PC-9 (cell line): ENCODE measurements around the gene TBL1Y. TPM values are rescaled to one million over a fixed set of nuclear protein-coding genes. Genes with fewer than 3 reads are reported as not detected.

ENCODE experiments used
- BruUV-seq: library from RNA; stranded (reverse); fragments of 400-500 nt; replicated peaks from 2 replicates; lab custom pipeline; 2021; lab: Mats Ljungman, UMichigan
- CTCF ChIA-PET: fragments of 300-600 bp; sonication (Branson Sonifier 250); formaldehyde crosslinking; loops from one replicate; lab custom pipeline; 2022; ENCODE audit warnings: antibody characterized with exemption; lab: Charles Lee
- POLR2A ChIA-PET: fragments of 300-600 bp; sonication (Branson Sonifier 250); formaldehyde crosslinking; loops from one replicate; lab custom pipeline; 2022; ENCODE audit warnings: antibody characterized with exemption; ENCODE audit not compliant: unreplicated experiment; lab: Charles Lee
- DNase-seq, 2 experiments: peaks; one replicate each; pipeline versions ENCODE4 v3.0.0 to v3.0.0-alpha.2; 2015 to 2022; ENCODE audit warnings: mixed read lengths in 1 of 2
- H2AFZ ChIP-seq: fragments of 200-600 bp; sonication (generic); 2 replicates; pipeline ENCODE4 v1.8.1; 2017; ENCODE audit warnings: antibody characterized with exemption
- H3F3A ChIP-seq: fragments of 200-600 bp; sonication (generic); 2 replicates; pipeline ENCODE4 v1.8.1; 2017; ENCODE audit warnings: antibody characterized with exemption, mild to moderate bottlenecking, low read depth; ENCODE audit not compliant: insufficient read depth
- H3K27ac ChIP-seq: fragments of 200-600 bp; sonication (generic); 2 replicates; pipeline ENCODE4 v1.6.1; 2016; ENCODE audit warnings: mixed run types
- H3K27me3 ChIP-seq: fragments of 200-600 bp; sonication (generic); 2 replicates; pipeline ENCODE4 v1.6.1; 2016; ENCODE audit warnings: low read depth, mixed run types; ENCODE audit not compliant: insufficient read depth
- H3K36me3 ChIP-seq: fragments of 200-600 bp; sonication (generic); 2 replicates; pipeline ENCODE4 v1.6.1; 2016; ENCODE audit warnings: low read depth, mixed run types
- H3K4me1 ChIP-seq: fragments of 200-600 bp; sonication (generic); replicated peaks from 2 replicates; pipeline ENCODE4 v1.6.1; 2016; ENCODE audit warnings: mixed run types; ENCODE audit not compliant: insufficient read depth
- H3K4me2 ChIP-seq: fragments of 200-600 bp; sonication (generic); 2 replicates; pipeline ENCODE4 v1.6.1; 2017; ENCODE audit warnings: mixed run types
- H3K4me3 ChIP-seq: fragments of 200-600 bp; sonication (generic); 2 replicates; pipeline ENCODE4 v1.6.1; 2016; ENCODE audit warnings: mixed run types
- H3K79me2 ChIP-seq: fragments of 200-600 bp; sonication (generic); 2 replicates; pipeline ENCODE4 v1.6.1; 2017; ENCODE audit warnings: low read depth, mixed run types
- H3K9me2 ChIP-seq: fragments of 200-600 bp; sonication (generic); 2 replicates; pipeline ENCODE4 v1.8.1; 2017; ENCODE audit warnings: mild to moderate bottlenecking; ENCODE audit not compliant: insufficient read depth
- H3K9me3 ChIP-seq: fragments of 200-600 bp; sonication (generic); 2 replicates; pipeline ENCODE4 v1.8.1; 2016; ENCODE audit warnings: low read depth; ENCODE audit not compliant: insufficient read depth
- H4K20me1 ChIP-seq: fragments of 200-600 bp; sonication (generic); 2 replicates; pipeline ENCODE4 v1.8.1; 2017; ENCODE audit not compliant: insufficient read depth
- EZH2 ChIP-seq: fragments of 200-600 bp; sonication (generic); IDR thresholded peaks from 2 replicates; pipeline ENCODE4 v1.8.0; 2017; ENCODE audit warnings: antibody characterized with exemption, low read depth
- intact Hi-C: fragments of 100-400 bp; cut with micrococcal nuclease; formaldehyde crosslinking; loops from one replicate; pipeline ENCODE4 v1.10.0; 2022; ENCODE audit not compliant: unreplicated experiment
- total RNA-seq: library from RNA; stranded (reverse); gene quantifications from 2 replicates; pipeline ENCODE4 v1.2.3, GENCODE V29; 2021
- TF ChIP-seq, protein P1 (sequence below): fragments of 200-600 bp; sonication (generic); conservative IDR thresholded peaks from 2 replicates; pipeline ENCODE4 v1.6.1; 2017; ENCODE audit warnings: mixed run types, antibody characterized with exemption, mild to moderate bottlenecking, moderate library complexity

TBL1Y gene
- total RNA-seq, 1 experiment from 2014 or later: not detected

DNA sequence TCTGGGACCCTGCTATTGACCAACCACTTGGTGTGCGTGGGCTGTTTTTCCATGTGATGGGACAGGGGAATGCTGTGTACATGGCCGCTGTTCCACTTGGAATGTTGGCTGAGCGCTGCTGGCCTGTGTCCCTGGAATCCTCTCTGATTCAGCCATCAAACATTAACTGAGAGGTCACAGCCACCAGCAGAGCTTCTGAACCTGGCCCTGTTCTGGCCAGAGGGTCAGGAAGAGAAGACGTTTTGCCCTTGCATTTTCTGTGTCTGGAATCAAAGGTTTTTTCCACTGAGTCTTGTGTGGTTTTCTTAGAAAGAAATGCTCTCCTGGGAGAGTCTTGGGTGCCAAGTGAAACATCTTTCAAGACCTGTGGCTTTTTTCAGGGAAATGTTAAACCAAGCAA, 85.5 kb downstream of the TBL1Y start:
- CTCF ChIA-PET: no interaction called here
- Histone ChIP-seq H3F3A (no peaks in the 10 kb centered on the region), H3K36me3 (no peaks in the 10 kb centered on the region), H3K4me3 (no peak overlapping the region), H3K27ac (no peak overlapping the region), H2AFZ (no peak overlapping the region), H3K27me3 (no peaks in the 10 kb centered on the region), H3K79me2 (no peaks in the 10 kb centered on the region), H3K4me1 (no peaks in the 10 kb centered on the region), H3K9me2 (no peaks in the 10 kb centered on the region), H3K4me2 (no peak overlapping the region), H3K9me3 (no peaks in the 10 kb centered on the region), H4K20me1 (no peaks in the 10 kb centered on the region)
- BruUV-seq: no TSS peak
- no peak for DNase-seq
- intact Hi-C loops: no loop called here
- TF ChIP-seq, protein P1, sequence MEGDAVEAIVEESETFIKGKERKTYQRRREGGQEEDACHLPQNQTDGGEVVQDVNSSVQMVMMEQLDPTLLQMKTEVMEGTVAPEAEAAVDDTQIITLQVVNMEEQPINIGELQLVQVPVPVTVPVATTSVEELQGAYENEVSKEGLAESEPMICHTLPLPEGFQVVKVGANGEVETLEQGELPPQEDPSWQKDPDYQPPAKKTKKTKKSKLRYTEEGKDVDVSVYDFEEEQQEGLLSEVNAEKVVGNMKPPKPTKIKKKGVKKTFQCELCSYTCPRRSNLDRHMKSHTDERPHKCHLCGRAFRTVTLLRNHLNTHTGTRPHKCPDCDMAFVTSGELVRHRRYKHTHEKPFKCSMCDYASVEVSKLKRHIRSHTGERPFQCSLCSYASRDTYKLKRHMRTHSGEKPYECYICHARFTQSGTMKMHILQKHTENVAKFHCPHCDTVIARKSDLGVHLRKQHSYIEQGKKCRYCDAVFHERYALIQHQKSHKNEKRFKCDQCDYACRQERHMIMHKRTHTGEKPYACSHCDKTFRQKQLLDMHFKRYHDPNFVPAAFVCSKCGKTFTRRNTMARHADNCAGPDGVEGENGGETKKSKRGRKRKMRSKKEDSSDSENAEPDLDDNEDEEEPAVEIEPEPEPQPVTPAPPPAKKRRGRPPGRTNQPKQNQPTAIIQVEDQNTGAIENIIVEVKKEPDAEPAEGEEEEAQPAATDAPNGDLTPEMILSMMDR: no peak
- TF ChIP-seq EZH2: no peak
- POLR2A ChIA-PET: no interaction called here

DNA sequence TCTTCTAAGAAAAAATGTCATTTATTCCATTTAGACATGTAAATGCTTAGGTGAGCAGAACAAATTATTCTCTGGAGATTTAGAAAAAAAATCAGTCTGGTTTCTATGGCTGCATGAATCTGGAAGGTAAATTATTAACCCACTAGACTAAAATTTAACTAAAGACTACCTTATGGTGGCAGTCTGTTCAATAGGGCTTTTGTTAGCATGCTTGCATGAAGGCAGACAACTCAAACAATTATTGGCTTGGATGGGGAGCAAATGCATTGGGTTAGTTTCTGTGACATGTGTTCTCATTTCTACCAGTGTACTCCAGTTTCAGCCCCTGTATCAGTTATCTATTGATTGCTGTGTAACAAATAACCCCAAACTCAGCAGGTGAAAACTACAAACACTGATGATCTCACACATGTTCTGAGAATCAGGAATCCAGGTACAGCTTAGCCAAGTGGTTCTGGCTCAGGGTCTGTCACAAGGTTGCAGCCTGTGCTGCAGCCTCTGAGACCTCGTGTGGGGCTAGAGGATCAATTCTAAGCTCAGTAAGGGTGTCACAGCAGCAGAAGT, 87.1 kb downstream of the TBL1Y start:
- H3K9me3 ChIP-seq: no peaks in the 10 kb centered on the region
- no peak overlapping the region for H2AFZ ChIP-seq
- H3K9me2 ChIP-seq: no peaks in the 10 kb centered on the region
- H3K4me3 ChIP-seq: no peak overlapping the region
- ChIA-PET CTCF (no interaction called here), POLR2A (no interaction called here)
- H3K4me2 ChIP-seq: no peak overlapping the region
- no TSS peak for BruUV-seq
- no peaks in the 10 kb centered on the region for H3K36me3 ChIP-seq
- no peaks in the 10 kb centered on the region for H4K20me1 ChIP-seq
- no peak for DNase-seq
- H3K79me2 ChIP-seq: no peaks in the 10 kb centered on the region
- no peaks in the 10 kb centered on the region for H3F3A ChIP-seq
- TF ChIP-seq, protein P1: no peak
- no peak for TF ChIP-seq EZH2
- H3K27ac ChIP-seq: no peak overlapping the region
- intact Hi-C loops: no loop called here
- no peaks in the 10 kb centered on the region for H3K27me3 ChIP-seq
- no peaks in the 10 kb centered on the region for H3K4me1 ChIP-seq

DNA sequence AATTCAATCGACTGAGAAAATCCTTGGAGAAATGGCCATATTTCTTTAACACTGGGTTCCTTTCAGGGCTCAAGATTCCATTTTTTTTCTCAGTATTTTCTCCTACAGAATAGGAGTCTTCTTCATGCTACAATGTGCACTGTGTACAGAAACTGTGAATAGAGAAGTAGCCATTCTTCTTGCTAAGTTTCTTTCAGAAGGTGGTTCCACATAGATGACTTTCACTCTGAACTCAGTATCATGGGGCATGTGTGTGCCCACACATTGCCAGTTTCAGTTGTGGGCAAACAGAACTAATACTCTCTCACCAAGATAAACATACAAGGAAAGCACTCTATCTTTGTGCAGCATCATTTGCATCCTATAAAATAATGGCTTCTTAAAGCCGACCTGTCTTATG, 89.4 kb downstream of the TBL1Y start:
- no peak overlapping the region for H2AFZ ChIP-seq
- H3K36me3 ChIP-seq: no peaks in the 10 kb centered on the region
- no peaks in the 10 kb centered on the region for H3K79me2 ChIP-seq
- H4K20me1 ChIP-seq: no peaks in the 10 kb centered on the region
- ChIA-PET CTCF (no interaction called here), POLR2A (no interaction called here)
- H3K27me3 ChIP-seq: no peaks in the 10 kb centered on the region
- no peak overlapping the region for H3K4me3 ChIP-seq
- intact Hi-C loops: no loop called here
- no peaks in the 10 kb centered on the region for H3K9me3 ChIP-seq
- H3F3A ChIP-seq: no peaks in the 10 kb centered on the region
- H3K4me2 ChIP-seq: no peak overlapping the region
- H3K9me2 ChIP-seq: no peaks in the 10 kb centered on the region
- no peak overlapping the region for H3K27ac ChIP-seq
- TF ChIP-seq, protein P1: no peak
- TF ChIP-seq EZH2: no peak
- BruUV-seq: no TSS peak
- DNase-seq: no peak
- H3K4me1 ChIP-seq: no peaks in the 10 kb centered on the region
